Astrocyte of the cerebellum (primary cell): ENCODE results near the gene HMHB1.

Source experiments
- DNase-seq: peaks from one replicate; pipeline ENCODE4 v3.0.0-alpha.2; 2011; ENCODE audit warnings: low read depth
- H3K4me3 ChIP-seq: 2 replicates; pipeline ENCODE4 v1.5.1; 2011; ENCODE audit warnings: mild to moderate bottlenecking, low read depth, low read length, moderate library complexity
- CTCF ChIP-seq: IDR thresholded peaks from 2 replicates; pipeline ENCODE4 v1.5.1; 2012; ENCODE audit warnings: low read length, low read depth, moderate library complexity, mild to moderate bottlenecking; ENCODE audit errors: missing control alignments
- in situ Hi-C: cut with HindIII; loops from 2 replicates; pipeline ENCODE4 v1.10.0; 2017; ENCODE audit warnings: low sequenced_read_pairs

HMHB1 gene

DNA sequence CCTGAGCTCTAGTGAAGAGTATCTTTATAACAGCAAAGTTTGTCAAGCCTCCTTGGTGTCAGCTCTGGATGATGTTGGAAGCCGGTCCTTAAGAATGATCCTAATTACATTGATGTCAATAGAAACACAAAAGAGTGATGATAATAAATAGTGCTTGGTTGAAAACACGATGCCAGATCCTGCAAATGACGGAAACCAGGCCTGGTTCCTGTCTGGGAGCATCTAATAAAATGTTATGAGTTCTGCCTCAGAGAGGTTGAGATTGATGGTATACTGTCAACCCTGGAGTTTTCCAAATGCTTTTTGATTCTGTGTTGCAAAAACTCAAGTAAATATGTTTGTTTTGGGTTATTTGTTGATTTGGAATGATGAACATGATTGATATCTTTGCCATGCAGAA is 23.3 kb downstream of the HMHB1 start:
- no peak for TF ChIP-seq CTCF
- H3K4me3 ChIP-seq, result no peak overlapping the region
- DNase-seq, result no peak
- in situ Hi-C loops, result no loop called here

GRCh38 chr5:143836161-143836725 is 24.3 kb downstream of the HMHB1 start:
- TF ChIP-seq CTCF, result no peak
- in situ Hi-C loops, result no loop called here
- no peak overlapping the region for H3K4me3 ChIP-seq
- DNase-seq, result no peak

GRCh38 chr5:143837306-143837848 is 25.4 kb downstream of the HMHB1 start:
- H3K4me3 ChIP-seq, result no peak overlapping the region
- DNase-seq, result peak; percentile 15
- in situ Hi-C loops, result no loop called here
- TF ChIP-seq CTCF, result no peak

DNA sequence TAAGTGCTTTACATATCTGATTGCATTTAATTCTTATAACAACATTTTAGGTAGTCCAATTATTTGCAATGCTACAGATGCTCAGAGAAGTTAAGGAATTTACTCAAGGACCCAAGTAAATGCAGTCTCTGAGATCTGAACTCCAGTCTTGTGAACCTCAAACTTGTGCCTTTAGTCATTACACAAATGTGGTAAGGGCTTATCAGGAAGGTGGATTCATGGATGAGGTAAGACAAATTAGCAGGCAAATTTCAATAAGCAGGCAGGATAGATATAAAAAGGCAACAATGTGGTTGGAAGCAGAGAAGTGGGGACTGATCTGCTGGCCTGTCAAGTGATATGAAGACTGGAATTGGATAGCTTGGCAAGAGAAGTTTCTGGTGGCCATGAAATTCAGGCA is 29.5 kb downstream of the HMHB1 start:
- in situ Hi-C loops, result no loop called here
- H3K4me3 ChIP-seq, result no peak overlapping the region
- DNase-seq, result no peak
- TF ChIP-seq CTCF, result no peak

- no peak overlapping the region for H3K4me3 ChIP-seq
- no peak for DNase-seq
- in situ Hi-C loops, result no loop called here
- TF ChIP-seq CTCF, result no peak
Measured at GRCh38 chr5:143842920-143843319, 31.0 kb downstream of the HMHB1 start.

DNA sequence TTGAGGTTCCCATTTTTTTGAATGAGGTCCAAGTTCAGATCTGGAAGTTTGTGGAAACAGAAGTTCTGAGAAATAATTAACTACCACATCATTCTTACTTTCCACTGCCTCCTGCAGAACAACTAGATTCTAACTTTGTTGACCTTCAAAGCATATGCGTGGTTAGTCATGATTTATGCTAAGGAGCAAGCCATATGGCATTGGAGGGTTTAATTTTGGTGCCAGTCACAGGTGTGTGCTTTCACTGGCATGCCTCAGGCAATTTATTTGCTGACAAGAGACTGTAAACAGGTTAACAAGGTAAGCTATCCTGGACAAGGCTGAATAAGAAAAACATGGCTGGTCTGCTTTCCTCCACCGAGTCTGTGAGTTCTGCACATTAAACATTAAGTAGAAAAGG is 31.5 kb downstream of the HMHB1 start:
- in situ Hi-C loops, result no loop called here
- DNase-seq, result no peak
- no peak for TF ChIP-seq CTCF
- H3K4me3 ChIP-seq, result no peak overlapping the region
